NCI-H2081 treated with DMSO at 0.1 percent for 48 hours (cell line): ENCODE measurements around the gene DTX4.

Experiments used
- DNase-seq: peaks from one replicate; lab custom pipeline; 2025; lab: John Stamatoyannopoulos, UW

The DTX4 gene

DNA sequence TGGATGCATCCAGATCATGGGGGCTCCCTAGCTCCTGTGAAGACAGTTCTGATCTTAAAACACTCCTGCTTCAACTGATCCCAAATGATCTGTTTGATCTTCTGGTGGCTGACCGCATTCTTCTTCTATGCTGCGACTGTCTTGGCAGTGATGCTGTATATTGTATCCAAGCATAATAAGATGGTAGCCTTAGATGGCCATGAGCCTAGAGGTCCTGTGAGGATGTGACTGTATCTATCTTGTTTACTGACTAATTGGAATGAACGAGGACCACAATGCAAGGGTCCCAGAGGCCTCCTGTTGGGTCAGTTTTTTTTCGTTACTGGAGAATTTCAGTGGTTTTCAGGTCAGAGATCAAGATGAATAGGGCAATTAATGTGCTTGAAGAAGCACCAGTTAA is 47.9 kb downstream of the DTX4 start:
- DNase-seq, result no peak

DNA sequence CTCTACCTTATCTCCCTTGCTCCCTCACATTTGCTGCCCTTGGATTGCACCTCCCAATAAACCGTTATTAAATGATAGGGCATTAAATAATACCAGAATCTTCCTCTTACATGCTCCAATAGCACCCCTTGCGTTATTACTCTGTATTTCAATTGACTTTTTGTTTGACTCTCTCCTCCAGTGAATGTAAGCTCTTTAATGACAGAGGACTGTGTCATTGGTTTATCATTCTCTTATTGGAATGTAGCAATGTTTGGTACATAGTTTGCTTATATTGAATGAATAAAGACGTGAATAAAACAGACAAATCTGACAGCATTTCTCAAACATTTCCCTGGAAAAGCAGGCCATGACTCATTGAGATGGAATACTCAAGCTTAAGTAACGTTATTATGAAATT is 49.5 kb downstream of the DTX4 start:
- no peak for DNase-seq

DNA sequence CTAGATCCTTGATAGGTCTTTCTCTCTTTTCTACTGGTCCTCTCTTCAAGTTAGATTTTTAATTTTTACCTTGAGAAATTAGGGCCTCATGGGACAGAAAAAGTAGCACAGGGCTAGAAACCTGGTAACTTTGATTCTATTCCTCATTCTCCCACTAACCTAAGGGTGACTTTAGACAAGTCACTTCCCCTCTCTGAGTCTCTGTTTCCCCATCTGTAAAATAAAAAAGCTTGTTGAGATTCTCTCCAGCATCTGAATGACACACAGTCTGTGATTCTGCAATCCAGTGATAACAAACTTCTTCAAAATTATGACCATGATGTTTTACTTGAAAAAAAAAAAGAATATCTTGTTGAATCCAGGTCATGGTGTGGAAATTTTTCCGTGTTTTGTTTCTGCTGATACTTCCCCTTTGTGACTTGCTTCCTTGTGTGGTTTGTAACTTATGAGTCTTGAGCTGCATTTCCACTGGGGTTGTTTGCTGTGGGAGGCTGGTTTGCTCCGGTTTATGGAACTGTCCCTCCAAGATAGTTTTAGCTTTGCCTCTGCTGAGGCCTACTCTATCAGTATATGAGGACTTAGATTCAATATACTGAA is 50.6 kb downstream of the DTX4 start:
- DNase-seq, result no peak

DNA sequence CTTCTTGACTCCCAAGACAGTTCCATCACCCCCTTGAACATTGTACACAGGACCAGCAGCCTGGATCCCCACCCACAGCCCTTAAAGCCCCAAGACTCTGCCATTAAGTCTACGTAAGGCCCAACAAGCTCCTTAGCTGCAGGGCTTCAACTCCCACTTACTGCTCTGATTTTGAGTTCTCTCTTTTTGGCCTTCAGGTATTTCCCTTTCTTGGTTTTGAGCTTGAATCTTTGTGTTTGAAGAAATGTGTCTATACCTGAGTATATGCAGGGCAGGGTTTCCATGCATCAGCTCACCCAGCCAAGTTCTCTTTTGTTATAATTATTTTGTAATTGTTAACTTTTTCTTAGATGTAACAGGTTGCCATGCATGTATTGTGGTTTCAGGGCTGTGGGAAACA is 51.2 kb downstream of the DTX4 start:
- DNase-seq, result no peak

DNA sequence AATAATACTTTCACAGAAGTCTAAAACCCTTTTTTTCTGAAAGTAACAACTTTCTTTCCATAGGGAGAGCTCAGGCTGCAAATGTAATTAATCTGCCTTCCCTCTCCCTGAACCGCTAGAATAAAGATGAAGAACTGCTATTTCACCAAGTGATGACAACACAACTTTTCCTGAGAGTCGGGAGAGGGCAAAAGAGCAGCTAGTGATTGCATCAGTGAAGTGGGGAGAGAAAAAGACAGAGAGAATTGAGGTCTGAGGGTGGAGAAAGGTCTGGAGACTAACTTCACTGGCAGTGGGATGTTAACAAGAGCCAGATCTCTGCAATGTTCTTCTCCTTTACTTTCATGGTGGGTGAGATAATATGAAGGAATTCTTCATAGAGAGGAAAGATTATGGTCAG is 51.7 kb downstream of the DTX4 start:
- no peak for DNase-seq

DNA sequence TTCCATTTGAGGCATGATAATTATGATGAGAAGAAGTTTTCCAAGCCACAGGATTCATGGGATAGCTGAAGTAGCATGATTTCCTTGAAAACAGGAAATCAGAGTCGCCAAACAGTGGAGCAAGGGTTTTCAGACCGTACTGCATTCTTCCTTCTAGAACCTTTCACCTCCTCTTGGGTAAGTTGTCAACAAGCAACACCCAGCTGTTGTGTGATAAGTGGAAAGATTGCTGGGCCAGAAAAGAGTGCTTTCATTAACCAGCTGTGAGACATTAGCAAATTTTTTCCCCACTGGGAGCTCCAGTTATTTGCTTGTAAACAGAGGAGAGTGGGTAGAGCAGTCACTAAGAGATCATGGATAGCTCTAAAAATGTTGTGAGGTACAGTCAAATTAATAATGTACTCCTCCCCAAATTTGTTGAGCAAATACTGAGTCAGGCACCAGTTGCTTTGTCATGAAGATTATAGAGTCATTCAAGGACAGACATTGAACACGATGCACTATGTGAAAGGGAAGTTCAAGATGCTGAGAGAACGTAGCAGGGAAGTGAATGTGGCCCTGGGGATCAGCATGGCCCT is 52.5 kb downstream of the DTX4 start:
- no peak for DNase-seq

DNA sequence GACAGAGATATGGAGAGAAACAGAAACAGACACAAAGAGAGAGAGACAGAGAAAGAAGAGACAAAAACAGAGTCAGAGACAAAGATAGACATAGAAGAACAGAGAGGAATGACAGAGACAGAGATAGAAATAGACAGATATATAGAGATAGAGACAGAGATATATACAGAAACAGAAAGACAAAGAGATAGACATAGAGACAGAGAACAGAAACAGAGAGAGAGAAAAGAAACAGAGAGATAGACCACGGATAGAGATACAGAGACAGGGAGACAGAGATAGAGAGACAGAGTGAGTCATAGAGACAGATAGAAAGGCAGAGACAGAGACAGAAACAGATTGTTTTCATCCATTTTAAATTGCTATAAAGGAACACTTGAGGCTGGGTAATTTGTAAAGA is 53.1 kb downstream of the DTX4 start:
- no peak for DNase-seq

DNA sequence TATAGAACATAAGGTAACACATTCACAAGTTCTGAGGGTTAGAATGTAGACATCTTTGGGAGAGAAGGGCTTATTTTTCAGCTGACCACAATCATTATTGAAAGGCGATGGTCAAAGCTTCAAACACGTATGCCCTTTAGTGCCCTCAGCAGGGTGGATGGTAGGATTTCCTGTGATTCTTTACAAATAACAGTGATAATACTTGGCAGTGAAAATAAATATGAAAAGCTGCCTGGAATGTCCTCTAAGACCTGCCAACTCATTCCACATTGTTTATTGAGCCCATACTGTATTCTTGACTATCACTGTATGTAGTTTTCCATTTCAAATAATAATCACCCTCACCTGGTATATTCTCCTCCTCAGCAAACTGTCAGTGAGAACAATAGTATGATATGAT is 54.5 kb downstream of the DTX4 start:
- no peak for DNase-seq

DNA sequence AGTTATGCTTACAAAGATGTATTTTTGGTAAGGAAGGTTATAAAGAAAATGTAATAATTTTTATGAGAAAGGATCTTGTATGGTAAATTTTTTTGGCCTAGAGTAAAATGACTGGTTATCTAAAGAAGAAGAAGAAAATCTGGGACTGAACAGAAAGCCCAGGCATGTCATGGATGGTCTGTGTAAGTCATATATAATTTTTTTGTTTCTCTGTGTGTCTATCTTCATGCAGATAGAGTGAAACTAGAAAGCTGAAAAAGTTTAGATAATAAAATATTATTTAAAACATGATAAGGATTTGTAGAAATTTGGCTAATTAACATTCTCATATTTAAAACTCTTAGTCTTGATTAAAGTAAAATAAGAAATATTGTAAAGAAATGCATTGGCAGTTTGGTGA is 68.4 kb downstream of the DTX4 start:
- no peak for DNase-seq

DNA sequence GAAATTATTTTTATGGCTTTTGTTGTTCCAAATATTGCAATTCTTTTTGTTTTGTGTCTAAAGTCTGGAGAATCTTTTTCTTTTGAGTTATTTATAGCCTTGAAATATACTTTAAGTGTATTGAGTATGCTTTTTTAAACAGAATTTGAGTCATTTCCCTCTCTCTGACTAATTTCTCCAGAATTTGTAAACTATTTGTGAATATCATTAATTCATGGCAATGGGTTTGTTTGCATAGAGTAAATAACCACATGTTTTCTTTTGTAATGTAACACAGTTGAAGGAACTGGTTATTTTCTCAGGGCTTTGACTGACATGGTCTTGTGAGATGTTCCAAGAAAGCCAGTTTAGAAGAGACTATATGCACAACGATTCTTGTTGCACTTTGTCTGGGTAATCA is 71.7 kb downstream of the DTX4 start:
- no peak for DNase-seq

DNA sequence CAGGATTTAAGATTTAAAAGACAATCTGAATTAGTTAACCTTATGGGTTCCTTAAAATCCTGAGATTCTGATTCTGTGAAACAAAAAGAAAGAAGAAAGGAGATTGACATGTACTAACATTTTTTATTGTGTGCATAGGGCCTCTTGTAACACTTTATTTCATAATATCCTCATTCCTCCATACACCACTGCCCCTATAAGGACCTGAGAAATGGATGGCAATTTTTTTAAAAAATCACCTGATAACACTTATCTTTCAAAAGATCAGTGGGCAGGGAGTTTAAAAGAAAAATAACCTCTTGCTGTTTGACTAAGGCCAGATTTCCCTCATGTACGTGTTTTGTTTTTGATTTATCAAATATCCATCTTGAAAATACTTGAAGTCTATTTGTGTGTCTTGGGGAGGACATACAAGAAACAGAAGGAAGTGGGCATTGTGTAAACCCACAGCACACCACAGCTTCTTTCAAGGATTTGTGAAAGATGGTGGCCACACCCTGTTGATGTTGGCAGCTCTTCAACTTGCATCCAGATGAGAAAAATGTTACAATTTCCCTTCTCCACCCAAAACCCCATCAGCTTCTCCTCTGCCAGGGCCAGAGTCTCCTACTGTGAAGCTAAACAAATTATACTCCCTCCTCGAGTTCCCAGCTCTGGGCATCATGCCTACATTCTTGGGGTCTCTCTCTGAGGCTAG is 75.7 kb downstream of the DTX4 start:
- no peak for DNase-seq

DNA sequence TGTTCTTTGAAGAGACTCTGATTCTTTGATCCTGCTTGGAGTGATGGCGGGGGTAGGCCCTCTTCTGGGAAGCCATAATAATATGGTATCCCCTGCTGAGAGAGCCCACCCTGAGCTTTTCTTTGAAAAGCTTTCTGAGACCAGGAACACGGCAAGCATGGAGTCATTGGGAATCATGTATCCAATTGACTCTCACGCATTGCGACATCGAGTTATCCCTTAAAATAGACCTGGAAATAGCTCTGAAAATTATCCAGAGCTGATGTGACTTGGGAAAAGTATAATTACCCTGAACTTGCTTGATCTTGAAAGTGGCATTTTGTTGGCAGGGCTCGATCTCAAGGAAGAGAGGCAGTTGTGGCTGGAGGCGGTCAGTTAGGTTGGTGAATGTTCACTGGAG is 77.6 kb downstream of the DTX4 start:
- no peak for DNase-seq

DNA sequence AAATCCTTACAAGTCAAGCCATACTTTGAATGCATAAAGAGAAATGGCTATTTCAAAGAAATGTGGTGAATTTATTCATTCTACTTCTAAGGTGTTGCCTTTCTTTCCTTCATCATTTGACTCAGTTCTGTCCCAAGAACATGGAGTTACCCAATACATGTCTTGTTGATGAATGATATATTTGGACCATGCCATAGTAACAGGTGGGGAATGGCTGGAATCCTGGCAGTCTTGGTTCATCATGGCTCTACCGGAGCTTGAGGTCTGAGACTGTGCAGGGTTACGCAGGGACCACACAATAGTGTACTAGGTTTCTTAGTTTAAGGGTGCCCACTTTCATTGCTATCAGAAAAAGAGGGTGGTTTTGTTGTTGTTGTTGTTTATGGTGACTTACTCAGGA is 81.1 kb downstream of the DTX4 start:
- no peak for DNase-seq

DNA sequence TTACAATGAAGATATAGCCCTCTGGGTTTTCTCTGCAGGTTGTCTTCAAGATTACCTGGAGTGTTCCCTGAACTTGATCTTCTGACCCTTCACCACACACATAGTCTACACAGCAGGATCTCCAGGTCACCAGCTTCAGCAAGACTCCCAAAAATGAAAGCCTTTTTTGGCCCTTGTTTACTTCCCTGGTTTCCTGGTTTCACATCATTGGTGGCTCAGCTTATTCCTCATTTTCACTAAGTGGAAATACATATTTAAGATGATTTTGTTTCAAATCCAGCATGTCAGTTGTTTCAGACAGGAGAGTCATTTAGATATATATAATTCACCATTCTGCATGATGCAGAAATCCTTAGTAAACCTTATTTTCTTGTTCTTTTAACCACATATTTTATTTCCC is 82.4 kb downstream of the DTX4 start:
- DNase-seq, result no peak

DNA sequence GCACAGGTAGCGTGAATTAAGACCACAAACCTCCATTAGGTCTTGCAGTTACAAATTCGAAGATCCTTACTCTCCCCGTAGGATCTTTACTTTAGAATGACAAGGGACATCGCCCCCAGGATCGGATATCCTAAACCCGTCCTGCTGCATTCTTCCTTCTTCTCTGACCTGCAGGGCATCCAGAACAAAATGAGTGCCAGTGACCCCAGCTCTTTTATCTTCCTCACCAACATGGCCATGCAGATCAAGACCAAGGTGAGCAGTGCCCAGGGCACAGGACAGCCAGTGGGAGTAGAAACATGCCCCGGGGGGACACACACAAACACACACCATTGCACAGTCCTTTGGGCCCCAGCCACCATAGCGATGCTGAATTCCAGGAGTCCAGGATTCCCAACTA is 83.3 kb downstream of the DTX4 start:
- no peak for DNase-seq
